GM12878 (cell line): ENCODE data around the gene RXFP4. TPM values are rescaled to one million over a fixed set of nuclear protein-coding genes. Genes with fewer than 3 reads are reported as not detected.

ENCODE experiments used
- E2F8 ChIP-seq: fragments of 450-650 bp; IDR thresholded peaks from 2 replicates; pipeline ENCODE4 v1.6.1; 2018; ENCODE audit warnings: mild to moderate bottlenecking, low read depth, moderate library complexity; ENCODE audit not compliant: partially characterized antibody
- STAT1 ChIP-seq: fragments of 450-650 bp; conservative IDR thresholded peaks from 2 replicates; pipeline ENCODE4 v1.6.1; 2014; ENCODE audit warnings: antibody characterized with exemption, mild to moderate bottlenecking
- polyA plus RNA-seq, 11 experiments: library from polyadenylated mRNA; depleted of rRNA in 4 of 11; unstranded in 6 of 11; stranded (reverse) in 5 of 11; fragments of >200 nt; fragmentation: Nextera tagmentation in 4 of 11; fragmentation: Illumina TruSeq in 1 of 11; extraction: Ambion mirVana in 4 of 11; extraction: Trizol in 1 of 11; gene quantifications; 1 replicate in 1 of 11; 2 replicates in 10 of 11; pipeline versions ENCODE4 v1.2.1 to v1.2.3, GENCODE V29; 2011 to 2016; ENCODE audit warnings: inconsistent platforms in 2 of 11, missing spikeins in 2 of 11, low read depth in 1 of 11
- total RNA-seq, 4 experiments: library from RNA; depleted of rRNA in 3 of 4; stranded (reverse); fragments of >200 nt in 3 of 4; fragmentation: Illumina TruSeq in 1 of 4; extraction: Trizol in 1 of 4; gene quantifications; 2 replicates each; pipeline versions ENCODE4 v1.2.1 to v1.2.3, GENCODE V29; 2013 to 2021
- TF ChIP-seq, protein P1 (sequence below): IDR thresholded peaks from 2 replicates; pipeline ENCODE4 v1.6.1; 2012; ENCODE audit warnings: improper control_type of control experiment, low read depth, low read length; ENCODE audit not compliant: insufficient replicate concordance

The RXFP4 gene
- total and polyA plus RNA-seq, 10 of the 15 experiments (the other 5 are each of a cell fraction or from before 2014, with no cell fraction given): 0.10 to 0.40 (median 0.39) TPM; not detected in 7

GRCh38 chr1:155973723-155974122 lies 32.3 kb downstream of the RXFP4 start (continued):
- TF ChIP-seq STAT1 (no peak), E2F8 (no peak)
- TF ChIP-seq, protein P1, sequence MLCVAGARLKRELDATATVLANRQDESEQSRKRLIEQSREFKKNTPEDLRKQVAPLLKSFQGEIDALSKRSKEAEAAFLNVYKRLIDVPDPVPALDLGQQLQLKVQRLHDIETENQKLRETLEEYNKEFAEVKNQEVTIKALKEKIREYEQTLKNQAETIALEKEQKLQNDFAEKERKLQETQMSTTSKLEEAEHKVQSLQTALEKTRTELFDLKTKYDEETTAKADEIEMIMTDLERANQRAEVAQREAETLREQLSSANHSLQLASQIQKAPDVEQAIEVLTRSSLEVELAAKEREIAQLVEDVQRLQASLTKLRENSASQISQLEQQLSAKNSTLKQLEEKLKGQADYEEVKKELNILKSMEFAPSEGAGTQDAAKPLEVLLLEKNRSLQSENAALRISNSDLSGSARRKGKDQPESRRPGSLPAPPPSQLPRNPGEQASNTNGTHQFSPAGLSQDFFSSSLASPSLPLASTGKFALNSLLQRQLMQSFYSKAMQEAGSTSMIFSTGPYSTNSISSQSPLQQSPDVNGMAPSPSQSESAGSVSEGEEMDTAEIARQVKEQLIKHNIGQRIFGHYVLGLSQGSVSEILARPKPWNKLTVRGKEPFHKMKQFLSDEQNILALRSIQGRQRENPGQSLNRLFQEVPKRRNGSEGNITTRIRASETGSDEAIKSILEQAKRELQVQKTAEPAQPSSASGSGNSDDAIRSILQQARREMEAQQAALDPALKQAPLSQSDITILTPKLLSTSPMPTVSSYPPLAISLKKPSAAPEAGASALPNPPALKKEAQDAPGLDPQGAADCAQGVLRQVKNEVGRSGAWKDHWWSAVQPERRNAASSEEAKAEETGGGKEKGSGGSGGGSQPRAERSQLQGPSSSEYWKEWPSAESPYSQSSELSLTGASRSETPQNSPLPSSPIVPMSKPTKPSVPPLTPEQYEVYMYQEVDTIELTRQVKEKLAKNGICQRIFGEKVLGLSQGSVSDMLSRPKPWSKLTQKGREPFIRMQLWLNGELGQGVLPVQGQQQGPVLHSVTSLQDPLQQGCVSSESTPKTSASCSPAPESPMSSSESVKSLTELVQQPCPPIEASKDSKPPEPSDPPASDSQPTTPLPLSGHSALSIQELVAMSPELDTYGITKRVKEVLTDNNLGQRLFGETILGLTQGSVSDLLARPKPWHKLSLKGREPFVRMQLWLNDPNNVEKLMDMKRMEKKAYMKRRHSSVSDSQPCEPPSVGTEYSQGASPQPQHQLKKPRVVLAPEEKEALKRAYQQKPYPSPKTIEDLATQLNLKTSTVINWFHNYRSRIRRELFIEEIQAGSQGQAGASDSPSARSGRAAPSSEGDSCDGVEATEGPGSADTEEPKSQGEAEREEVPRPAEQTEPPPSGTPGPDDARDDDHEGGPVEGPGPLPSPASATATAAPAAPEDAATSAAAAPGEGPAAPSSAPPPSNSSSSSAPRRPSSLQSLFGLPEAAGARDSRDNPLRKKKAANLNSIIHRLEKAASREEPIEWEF: no peak
